A549 (cell line): ENCODE measurements around the gene RPS6KC1. TPM values are rescaled to one million over a fixed set of nuclear protein-coding genes. Genes with fewer than 3 reads are reported as not detected.

ENCODE experiments used
- ATAC-seq, 2 experiments: fragments of 200-7000 bp in 1 of 2; fragments of >200 bp in 1 of 2; cut with Nextera tagmentation in 1 of 2; cut with Tn5 transposase in 1 of 2; 3 replicates each; pipeline versions ENCODE4 v1.8.0 to v1.9.1; 2018 to 2020; ENCODE audit warnings: mild to moderate bottlenecking in 1 of 2, moderate library complexity in 1 of 2
- CTCF ChIA-PET: fragments of 300-600 bp; sonication (Branson Sonifier 250); formaldehyde crosslinking; extraction: SDS; loops from one replicate; lab custom pipeline; 2021; ENCODE audit warnings: antibody characterized with exemption, inconsistent platforms; lab: Yijun Ruan, JAX
- POLR2A ChIA-PET: fragments of 350-600 bp; formaldehyde crosslinking; extraction: SDS; loops from one replicate; lab custom pipeline; 2021; ENCODE audit warnings: antibody characterized with exemption, inconsistent platforms; lab: Yijun Ruan, JAX
- DNase-seq, 2 experiments: peaks; one replicate each; pipeline versions ENCODE4 v3.0.0 to v3.0.0-alpha.2; 2011 to 2016; ENCODE audit warnings: low read depth in 1 of 2, low spot score in 1 of 2
- FAIRE-seq: peaks from 2 replicates; lab custom pipeline; 2011; peaks lifted over from hg19 to GRCh38; lab: Jason Lieb, UNC
- H3K27ac ChIP-seq, 2 experiments: fragments of >200 bp; sonication (Bioruptor Twin); formaldehyde crosslinking; 3 replicates each; pipeline ENCODE4 v1.5.1; 2016 to 2017
- H3K4me1 ChIP-seq: fragments of >200 bp; sonication (Bioruptor Twin); formaldehyde crosslinking; 3 replicates; pipeline ENCODE4 v1.6.1; 2016
- H3K4me2 ChIP-seq: fragments of >200 bp; sonication (Bioruptor Twin); formaldehyde crosslinking; 3 replicates; pipeline ENCODE4 v1.6.1; 2016
- H3K4me3 ChIP-seq: fragments of >200 bp; sonication (Bioruptor Twin); formaldehyde crosslinking; 3 replicates; pipeline ENCODE4 v1.5.1; 2016
- H3K9me3 ChIP-seq: fragments of >200 bp; sonication (Bioruptor Twin); formaldehyde crosslinking; 3 replicates; pipeline ENCODE4 v1.6.1; 2016
- EP300 ChIP-seq, 2 experiments: fragments of >200 bp; sonication (Bioruptor Twin); formaldehyde crosslinking; IDR thresholded peaks; 2 replicates in 1 of 2; 3 replicates in 1 of 2; pipeline ENCODE4 v1.6.1; 2016 to 2017
- NR3C1 ChIP-seq: fragments of >200 bp; sonication (Bioruptor Twin); formaldehyde crosslinking; IDR thresholded peaks from 3 replicates; pipeline ENCODE4 v1.6.1; 2017
- WGBS: methylation state at CpG from one replicate; pipeline ENCODE4 v1.1.6; 2017; ENCODE audit errors: missing lambda C conversion rate; 5-methylcytosine and 5-hydroxymethylcytosine counted together
- polyA plus RNA-seq, 4 experiments: library from polyadenylated mRNA; depleted of rRNA in 3 of 4; stranded (reverse); fragments of >200 nt; fragmentation: RNase III in 1 of 4; extraction: RNeasy Plus Mini Kit Qiagen cat#74134 plus additional on column Dnase treatment in 1 of 4; gene quantifications; 2 replicates in 3 of 4; 3 replicates in 1 of 4; pipeline ENCODE4 v1.2.3, GENCODE V29; 2011 to 2017

Gene RPS6KC1
- polyA plus RNA-seq, 2 of the 4 experiments (the other 2 are of a cell fraction), result 11.7 to 25.4 TPM

DNA sequence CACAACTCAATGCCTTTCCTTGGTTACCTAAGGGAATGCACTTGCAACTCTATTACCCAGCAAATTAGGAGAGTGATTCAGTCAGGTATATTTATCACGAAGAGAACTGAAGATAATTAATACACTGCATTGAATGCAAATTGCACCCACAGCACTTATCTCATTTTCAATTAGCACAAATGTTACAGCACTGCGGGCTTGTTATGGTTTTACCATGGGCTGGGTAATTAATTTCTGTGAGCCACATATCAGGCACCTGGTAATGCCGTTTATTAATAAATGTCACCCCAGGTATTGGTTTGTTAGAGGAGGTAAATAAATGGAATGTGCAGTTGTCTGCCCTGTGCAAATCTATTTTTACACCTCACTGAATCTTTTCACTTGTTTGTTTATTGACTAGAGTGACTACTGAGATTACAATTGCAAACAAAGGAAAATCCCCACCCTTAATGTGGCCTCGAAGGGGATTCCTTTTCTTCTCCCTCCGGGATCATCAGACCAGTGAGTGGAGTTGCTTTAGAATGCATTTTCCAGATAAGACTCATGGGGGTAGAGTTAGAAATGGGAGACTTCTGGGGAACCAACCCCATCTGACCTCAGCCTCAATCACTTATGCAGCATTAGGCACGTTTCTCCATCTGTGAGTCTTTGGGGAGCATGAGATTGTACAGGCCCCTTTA, 269.3 kb downstream of the RPS6KC1 start:
- H3K4me3 ChIP-seq, result no peak overlapping the region
- ChIA-PET CTCF (no interaction called here), POLR2A (no interaction called here)
- no peaks in the 10 kb centered on the region; the same call in 2 of the 3 replicates for H3K9me3 ChIP-seq
- FAIRE-seq, result no peak
- no peaks in the 10 kb centered on the region for H3K4me1 ChIP-seq
- H3K4me2 ChIP-seq, result no peak overlapping the region
- 17% methylated on average over 6 of the region's 6 CpGs for WGBS
- no peak overlapping the region for H3K27ac ChIP-seq
- DNase-seq, result no peak
- TF ChIP-seq NR3C1 (no peak), EP300 (IDR thresholded peaks at IDR 0.05) (no peak)
- ATAC-seq, result no peak

Other genes starting within 250 kb of the RPS6KC1 start
- gene SPATA45, start 203.6 kb upstream of the RPS6KC1 start, polyA plus RNA-seq (2011; rRNA removed), result 0.18 and 0.33 TPM in 2 replicates
- gene SPATA45, start 203.6 kb upstream of the RPS6KC1 start, polyA plus RNA-seq (2017; fragmentation: RNase III; extraction: RNeasy Plus Mini Kit Qiagen cat#74134 plus additional on column Dnase treatment), result not detected in 3 replicates
- gene FLVCR1, start 193.0 kb upstream of the RPS6KC1 start, polyA plus RNA-seq (2011; rRNA removed), result 13.7 and 15.4 TPM in 2 replicates
- gene FLVCR1, start 193.0 kb upstream of the RPS6KC1 start, polyA plus RNA-seq (2017; fragmentation: RNase III; extraction: RNeasy Plus Mini Kit Qiagen cat#74134 plus additional on column Dnase treatment), result 12.0 to 14.9 TPM (median 14.9 TPM) in 3 replicates
- 3.4 and 6.5 TPM in 2 replicates for gene VASH2, start 100.7 kb upstream of the RPS6KC1 start, polyA plus RNA-seq (2011; rRNA removed)
- 3.0 to 4.7 TPM (median 3.3 TPM) in 3 replicates for gene VASH2, start 100.7 kb upstream of the RPS6KC1 start, polyA plus RNA-seq (2017; fragmentation: RNase III; extraction: RNeasy Plus Mini Kit Qiagen cat#74134 plus additional on column Dnase treatment)
- gene ANGEL2, start 35.4 kb upstream of the RPS6KC1 start, polyA plus RNA-seq (2011; rRNA removed), result 38.9 and 42.3 TPM in 2 replicates
- 19.4 to 22.1 TPM (median 20.4 TPM) in 3 replicates for gene ANGEL2, start 35.4 kb upstream of the RPS6KC1 start, polyA plus RNA-seq (2017; fragmentation: RNase III; extraction: RNeasy Plus Mini Kit Qiagen cat#74134 plus additional on column Dnase treatment)